COLO668 (cell line): ENCODE results near the gene GDF11.
"Not testable (repeated sequence)": the region's sequence is repeated elsewhere in the genome, so short reads cannot be mapped to it uniquely, and the experiment has no call there.

Source experiments
- DNase-seq: peaks from one replicate; lab custom pipeline; 2025; ENCODE audit not compliant: unreplicated experiment; lab: John Stamatoyannopoulos, UW

The GDF11 gene

GRCh38 chr12:55738123-55739024 is 4.5 kb upstream of the GDF11 start:
- peak; percentile 60 for DNase-seq

GRCh38 chr12:55739025-55739378 is 3.9 kb upstream of the GDF11 start:
- DNase-seq, result no peak

GRCh38 chr12:55741931-55742680 is 816 bp upstream of the GDF11 start:
- no peak for DNase-seq

GRCh38 chr12:55743406-55744339 is 751 bp downstream of the GDF11 start:
- DNase-seq, result peak; percentile 31

GRCh38 chr12:55744340-55745030 is 1.6 kb downstream of the GDF11 start:
- DNase-seq, result no peak

- DNase-seq, result no peak
Measured at GRCh38 chr12:55745361-55746173, 2.6 kb downstream of the GDF11 start.

- DNase-seq, result no peak
Measured at GRCh38 chr12:55746174-55746912, 3.4 kb downstream of the GDF11 start.

GRCh38 chr12:55746913-55747231 is 4.0 kb downstream of the GDF11 start:
- DNase-seq, result no peak

GRCh38 chr12:55748230-55748993 is 5.5 kb downstream of the GDF11 start:
- no peak for DNase-seq

GRCh38 chr12:55755246-55755645 is 12.3 kb downstream of the GDF11 start:
- DNase-seq, result no peak

GRCh38 chr12:55757701-55758100 is 14.8 kb downstream of the GDF11 start:
- no peak for DNase-seq

- not testable (repeated sequence) for DNase-seq
Measured at GRCh38 chr12:55758575-55758974, 15.7 kb downstream of the GDF11 start.

GRCh38 chr12:55760663-55761062 is 17.7 kb downstream of the GDF11 start:
- DNase-seq, result no peak

GRCh38 chr12:55762646-55763045 is 19.7 kb downstream of the GDF11 start:
- DNase-seq, result no peak

GRCh38 chr12:55765736-55766290 is 22.9 kb downstream of the GDF11 start:
- peak; percentile 2 for DNase-seq

GRCh38 chr12:55767156-55767555 is 24.2 kb downstream of the GDF11 start:
- no peak for DNase-seq

GRCh38 chr12:55771736-55772135 is 28.8 kb downstream of the GDF11 start:
- DNase-seq, result no peak

GRCh38 chr12:55777856-55778255 is 34.9 kb downstream of the GDF11 start:
- no peak for DNase-seq
